PFSK-1 (cell line): Measurements from ENCODE around the gene TRIM5.

Experiments
- FOXP2 ChIP-seq: optimal IDR thresholded peaks from 2 replicates; pipeline ENCODE3; 2011; ENCODE audit warnings: borderline replicate concordance, control low read depth, inconsistent platforms; ENCODE audit not compliant: insufficient read depth; ENCODE audit errors: extremely low read length, extremely low read depth
- POLR2AphosphoS5 ChIP-seq: IDR thresholded peaks from 2 replicates; pipeline ENCODE4 v1.6.1; 2012; ENCODE audit warnings: low read depth, mild to moderate bottlenecking, control low read depth, low read length, moderate library complexity
- REST ChIP-seq, 2 experiments: IDR thresholded peaks; 2 replicates each; pipeline versions ENCODE4 v1.6.1 to v1.8.0; 2011 to 2012; ENCODE audit warnings: low read depth in 2 of 2, low read length in 2 of 2, control low read depth in 1 of 2, inconsistent platforms in 1 of 2, mild to moderate bottlenecking in 1 of 2, moderate library complexity in 1 of 2; ENCODE audit not compliant: insufficient read depth in 1 of 2
- SIN3A ChIP-seq: IDR thresholded peaks from 2 replicates; pipeline ENCODE4 v1.6.1; 2012; ENCODE audit warnings: mild to moderate bottlenecking, low read length, moderate library complexity, borderline replicate concordance; ENCODE audit not compliant: insufficient read depth
- TAF1 ChIP-seq: IDR thresholded peaks from 2 replicates; pipeline ENCODE4 v1.6.1; 2012; ENCODE audit warnings: low read length, control low read depth, borderline replicate concordance; ENCODE audit not compliant: insufficient read depth

TRIM5 gene

GRCh38 chr11:5700421-5701054 is 15.7 kb upstream of the TRIM5 start:
- no peak for TF ChIP-seq FOXP2
- no peak for TF ChIP-seq SIN3A
- TF ChIP-seq TAF1, result no peak
- no peak for TF ChIP-seq POLR2AphosphoS5
- no peak for TF ChIP-seq REST (IDR thresholded peaks at IDR 0.05; ENCODE audit: insufficient read depth in 1 of 2, low read depth in 2 of 2, low read length in 2 of 2)

- TF ChIP-seq TAF1, result no peak
- TF ChIP-seq FOXP2, result no peak
- TF ChIP-seq POLR2AphosphoS5, result no peak
- TF ChIP-seq SIN3A, result no peak
- TF ChIP-seq REST (IDR thresholded peaks at IDR 0.05; ENCODE audit: insufficient read depth in 1 of 2, low read depth in 2 of 2, low read length in 2 of 2), result no peak
These were observed 13.4 kb upstream of the TRIM5 start for GRCh38 chr11:5698281-5698680.

GRCh38 chr11:5696210-5696609 is 11.3 kb upstream of the TRIM5 start:
- TF ChIP-seq FOXP2 (no peak), POLR2AphosphoS5 (no peak), TAF1 (no peak), REST (IDR thresholded peaks at IDR 0.05; ENCODE audit: insufficient read depth in 1 of 2, low read depth in 2 of 2, low read length in 2 of 2) (no peak), SIN3A (no peak)

- TF ChIP-seq POLR2AphosphoS5 (no peak), TAF1 (no peak), FOXP2 (no peak), REST (IDR thresholded peaks at IDR 0.05; ENCODE audit: insufficient read depth in 1 of 2, low read depth in 2 of 2, low read length in 2 of 2) (no peak), SIN3A (no peak)
These were observed 10.7 kb upstream of the TRIM5 start for GRCh38 chr11:5695580-5695979.

- TF ChIP-seq SIN3A (no peak), REST (IDR thresholded peaks at IDR 0.05; ENCODE audit: insufficient read depth in 1 of 2, low read depth in 2 of 2, low read length in 2 of 2) (no peak), TAF1 (no peak), POLR2AphosphoS5 (no peak), FOXP2 (no peak)
These were observed 9.8 kb upstream of the TRIM5 start for GRCh38 chr11:5694642-5695041.
